Coronary artery (tissue), 2 donors: ENCODE results near the gene C3orf22.

Experiments
- DNase-seq: peaks from one replicate; pipeline ENCODE4 v3.0.0-alpha.2; 2017; ENCODE audit warnings: low spot score
- H3K27ac ChIP-seq, 2 donors: fragments of 200-600 bp; sonication (generic); one replicate each; pipeline ENCODE4 v1.5.1; 2016 to 2019
- H3K4me3 ChIP-seq: fragments of 200-600 bp; sonication (generic); 2 replicates; pipeline ENCODE4 v1.5.1; 2016; ENCODE audit warnings: mild to moderate bottlenecking, moderate library complexity
- CTCF ChIP-seq: fragments of 200-600 bp; sonication (generic); IDR thresholded peaks from one replicate; pipeline ENCODE4 v1.5.1; 2019; ENCODE audit warnings: antibody characterized with exemption

The C3orf22 gene

GRCh38 chr3:126516152-126516935, 42.4 kb downstream of the C3orf22 start:
- H3K4me3 ChIP-seq, result no peak overlapping the region
- no peak for TF ChIP-seq CTCF
- no peak for DNase-seq
- no peak overlapping the region for H3K27ac ChIP-seq

GRCh38 chr3:126515066-126515706, 43.5 kb downstream of the C3orf22 start:
- no peak overlapping the region for H3K27ac ChIP-seq
- DNase-seq, result no peak
- no peak overlapping the region for H3K4me3 ChIP-seq
- TF ChIP-seq CTCF, result no peak

GRCh38 chr3:126514161-126514560, 44.6 kb downstream of the C3orf22 start:
- Histone ChIP-seq H3K27ac (no peak overlapping the region), H3K4me3 (no peak overlapping the region)
- TF ChIP-seq CTCF, result no peak
- DNase-seq, result no peak

- no peak overlapping the region for H3K4me3 ChIP-seq
- no peak for TF ChIP-seq CTCF
- no peak for DNase-seq
Measured at GRCh38 chr3:126512916-126513650, 45.6 kb downstream of the C3orf22 start.

GRCh38 chr3:126512026-126512425, 46.7 kb downstream of the C3orf22 start:
- H3K27ac ChIP-seq, result no peak overlapping the region
- H3K4me3 ChIP-seq, result no peak overlapping the region
- no peak for DNase-seq
- TF ChIP-seq CTCF, result no peak

More at GRCh38 chr3:126512916-126513650, 45.6 kb downstream of the C3orf22 start:
- H3K27ac ChIP-seq, result no peak overlapping the region

GRCh38 chr3:126511291-126511690, 47.4 kb downstream of the C3orf22 start:
- DNase-seq, result no peak
- TF ChIP-seq CTCF, result no peak
- H3K4me3 ChIP-seq, result no peak overlapping the region
- no peak overlapping the region for H3K27ac ChIP-seq
